HL-60/S4 treated with phorbol 12-myristate 13-acetate at 8.2 ng/mL for 4 days and 3 days (cell line): ENCODE measurements around the gene GPC5.

ENCODE experiments used
- in situ Hi-C: fragments of 300-500 bp; cut with MboI; formaldehyde crosslinking; loops from 2 replicates; pipeline ENCODE4 v1.15.0; 2022; ENCODE audit warnings: low sequenced_read_pairs

GPC5 gene

GRCh38 chr13:91946498-91947070 lies 548.2 kb downstream of the GPC5 start:
- in situ Hi-C loops, result no loop called here

- in situ Hi-C loops, result no loop called here
Measured at GRCh38 chr13:91948736-91949135, 550.3 kb downstream of the GPC5 start.

GRCh38 chr13:91950803-91951202 lies 552.4 kb downstream of the GPC5 start:
- in situ Hi-C loops, result no loop called here

GRCh38 chr13:91955546-91956355 lies 557.3 kb downstream of the GPC5 start:
- in situ Hi-C loops, result no loop called here

- in situ Hi-C loops, result no loop called here
Measured at GRCh38 chr13:91960947-91961346, 562.5 kb downstream of the GPC5 start.

GRCh38 chr13:91962946-91963345 lies 564.5 kb downstream of the GPC5 start:
- in situ Hi-C loops, result no loop called here

GRCh38 chr13:91965511-91965910 lies 567.1 kb downstream of the GPC5 start:
- in situ Hi-C loops, result no loop called here

GRCh38 chr13:91978571-91978970 lies 580.1 kb downstream of the GPC5 start:
- in situ Hi-C loops, result no loop called here

GRCh38 chr13:91986761-91987483 lies 588.5 kb downstream of the GPC5 start:
- in situ Hi-C loops, result no loop called here

GRCh38 chr13:91988331-91988730 lies 589.9 kb downstream of the GPC5 start:
- in situ Hi-C loops, result no loop called here

GRCh38 chr13:92012787-92013186 lies 614.4 kb downstream of the GPC5 start:
- in situ Hi-C loops, result no loop called here

GRCh38 chr13:92017737-92018136 lies 619.3 kb downstream of the GPC5 start:
- in situ Hi-C loops, result no loop called here

GRCh38 chr13:92028695-92029094 lies 630.3 kb downstream of the GPC5 start:
- in situ Hi-C loops, result no loop called here

- in situ Hi-C loops, result no loop called here
Measured at GRCh38 chr13:92029641-92030040, 631.2 kb downstream of the GPC5 start.

- in situ Hi-C loops, result no loop called here
Measured at GRCh38 chr13:92038905-92039304, 640.5 kb downstream of the GPC5 start.

GRCh38 chr13:92042522-92042921 lies 644.1 kb downstream of the GPC5 start:
- in situ Hi-C loops, result no loop called here

GRCh38 chr13:92044351-92044750 lies 645.9 kb downstream of the GPC5 start:
- in situ Hi-C loops, result no loop called here

GRCh38 chr13:92054389-92054788 lies 656.0 kb downstream of the GPC5 start:
- in situ Hi-C loops, result no loop called here

GRCh38 chr13:92074658-92075057 lies 676.2 kb downstream of the GPC5 start:
- in situ Hi-C loops, result no loop called here

- in situ Hi-C loops, result no loop called here
Measured at GRCh38 chr13:92097337-92097903, 699.0 kb downstream of the GPC5 start.

- in situ Hi-C loops, result no loop called here
Measured at GRCh38 chr13:92101801-92102200, 703.4 kb downstream of the GPC5 start.
